Peyer's patch (tissue), 4 donors: ENCODE measurements around the gene SNX24.

ENCODE experiments used
- POLR2A ChIP-seq, 2 donors: fragments of 450-650 bp; IDR thresholded peaks; one replicate each; pipeline ENCODE4 v1.5.1; 2017; ENCODE audit warnings: antibody characterized with exemption in 2 of 2, mild to moderate bottlenecking in 2 of 2, moderate library complexity in 2 of 2
- TF ChIP-seq, protein P1 (sequence below), 6 experiments: fragments of 450-650 bp in 4 of 6; fragments of 200-600 bp in 2 of 6; sonication (generic) in 1 of 6; IDR thresholded peaks; one replicate each; pipeline ENCODE4 v1.5.1; 2017 to 2019; ENCODE audit warnings: antibody characterized with exemption in 6 of 6, mild to moderate bottlenecking in 3 of 6, moderate library complexity in 1 of 6

DNA sequence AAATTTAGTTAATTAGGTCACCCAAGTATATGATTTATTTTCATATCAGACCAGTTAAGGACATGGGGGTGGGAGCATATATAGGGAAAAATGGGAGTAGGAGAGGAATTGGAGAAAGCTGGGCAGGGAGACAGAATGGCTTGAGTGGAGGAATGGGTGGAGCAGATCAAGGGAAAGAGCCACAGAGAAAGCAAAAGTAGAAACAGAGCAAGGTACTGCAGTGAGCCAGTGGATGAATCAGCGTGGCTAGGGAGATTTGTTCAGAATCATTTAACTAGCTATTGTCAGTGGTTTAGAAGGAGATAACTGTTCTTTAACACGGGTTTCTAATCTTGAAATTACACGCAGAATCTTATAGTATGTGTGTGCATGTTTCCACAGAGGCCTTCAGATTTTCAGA lies 37.4 kb downstream of the SNX24 start:
- TF ChIP-seq, protein P1, sequence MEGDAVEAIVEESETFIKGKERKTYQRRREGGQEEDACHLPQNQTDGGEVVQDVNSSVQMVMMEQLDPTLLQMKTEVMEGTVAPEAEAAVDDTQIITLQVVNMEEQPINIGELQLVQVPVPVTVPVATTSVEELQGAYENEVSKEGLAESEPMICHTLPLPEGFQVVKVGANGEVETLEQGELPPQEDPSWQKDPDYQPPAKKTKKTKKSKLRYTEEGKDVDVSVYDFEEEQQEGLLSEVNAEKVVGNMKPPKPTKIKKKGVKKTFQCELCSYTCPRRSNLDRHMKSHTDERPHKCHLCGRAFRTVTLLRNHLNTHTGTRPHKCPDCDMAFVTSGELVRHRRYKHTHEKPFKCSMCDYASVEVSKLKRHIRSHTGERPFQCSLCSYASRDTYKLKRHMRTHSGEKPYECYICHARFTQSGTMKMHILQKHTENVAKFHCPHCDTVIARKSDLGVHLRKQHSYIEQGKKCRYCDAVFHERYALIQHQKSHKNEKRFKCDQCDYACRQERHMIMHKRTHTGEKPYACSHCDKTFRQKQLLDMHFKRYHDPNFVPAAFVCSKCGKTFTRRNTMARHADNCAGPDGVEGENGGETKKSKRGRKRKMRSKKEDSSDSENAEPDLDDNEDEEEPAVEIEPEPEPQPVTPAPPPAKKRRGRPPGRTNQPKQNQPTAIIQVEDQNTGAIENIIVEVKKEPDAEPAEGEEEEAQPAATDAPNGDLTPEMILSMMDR (IDR thresholded peaks at IDR 0.05): no peak
- TF ChIP-seq POLR2A (IDR thresholded peaks at IDR 0.05): no peak
